ENCODE measurements around the gene RALGPS1.

DNA sequence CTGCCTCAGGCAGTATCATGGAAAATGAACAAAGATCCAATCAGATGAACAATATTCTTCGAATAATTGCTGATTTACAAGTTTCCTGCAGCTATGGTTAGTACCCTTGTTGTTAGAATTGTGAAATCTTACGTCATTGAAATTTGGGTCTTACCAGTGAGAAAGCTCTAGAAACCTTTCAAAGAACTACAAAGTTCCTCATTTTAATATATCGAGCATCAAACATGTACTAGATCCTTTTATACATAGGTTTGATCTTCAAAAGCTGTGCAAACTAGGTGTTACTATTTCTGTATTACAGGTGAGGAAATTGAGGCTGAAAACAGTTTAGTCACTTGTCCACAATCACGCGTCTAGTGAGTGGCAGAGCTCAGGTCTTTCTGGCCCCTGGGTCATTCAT is 251.5 kb downstream of the RALGPS1 start:
- TF ChIP-seq, protein P1, sequence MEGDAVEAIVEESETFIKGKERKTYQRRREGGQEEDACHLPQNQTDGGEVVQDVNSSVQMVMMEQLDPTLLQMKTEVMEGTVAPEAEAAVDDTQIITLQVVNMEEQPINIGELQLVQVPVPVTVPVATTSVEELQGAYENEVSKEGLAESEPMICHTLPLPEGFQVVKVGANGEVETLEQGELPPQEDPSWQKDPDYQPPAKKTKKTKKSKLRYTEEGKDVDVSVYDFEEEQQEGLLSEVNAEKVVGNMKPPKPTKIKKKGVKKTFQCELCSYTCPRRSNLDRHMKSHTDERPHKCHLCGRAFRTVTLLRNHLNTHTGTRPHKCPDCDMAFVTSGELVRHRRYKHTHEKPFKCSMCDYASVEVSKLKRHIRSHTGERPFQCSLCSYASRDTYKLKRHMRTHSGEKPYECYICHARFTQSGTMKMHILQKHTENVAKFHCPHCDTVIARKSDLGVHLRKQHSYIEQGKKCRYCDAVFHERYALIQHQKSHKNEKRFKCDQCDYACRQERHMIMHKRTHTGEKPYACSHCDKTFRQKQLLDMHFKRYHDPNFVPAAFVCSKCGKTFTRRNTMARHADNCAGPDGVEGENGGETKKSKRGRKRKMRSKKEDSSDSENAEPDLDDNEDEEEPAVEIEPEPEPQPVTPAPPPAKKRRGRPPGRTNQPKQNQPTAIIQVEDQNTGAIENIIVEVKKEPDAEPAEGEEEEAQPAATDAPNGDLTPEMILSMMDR (IDR thresholded peaks at IDR 0.05) = no peak
- no peak for TF ChIP-seq POLR2A (IDR thresholded peaks at IDR 0.05)
